ENCODE results near the gene CDKN2A.

CDKN2A gene

GRCh38 chr9:21993893-21994555, at the start of gene CDKN2A:
Gene CDKN2A (minus strand): TSS chr9:21994392.
- peak in 2 of 6 experiments; percentile 22 to 31 for DNase-seq

- DNase-seq, result no peak
Measured at GRCh38 chr9:22043928-22044327, 49.7 kb upstream of the CDKN2A start.

GRCh38 chr9:22041775-22042174, 47.6 kb upstream of the CDKN2A start:
- no peak for DNase-seq

- DNase-seq, result no peak
Measured at GRCh38 chr9:22041344-22041743, 47.2 kb upstream of the CDKN2A start.

DNA sequence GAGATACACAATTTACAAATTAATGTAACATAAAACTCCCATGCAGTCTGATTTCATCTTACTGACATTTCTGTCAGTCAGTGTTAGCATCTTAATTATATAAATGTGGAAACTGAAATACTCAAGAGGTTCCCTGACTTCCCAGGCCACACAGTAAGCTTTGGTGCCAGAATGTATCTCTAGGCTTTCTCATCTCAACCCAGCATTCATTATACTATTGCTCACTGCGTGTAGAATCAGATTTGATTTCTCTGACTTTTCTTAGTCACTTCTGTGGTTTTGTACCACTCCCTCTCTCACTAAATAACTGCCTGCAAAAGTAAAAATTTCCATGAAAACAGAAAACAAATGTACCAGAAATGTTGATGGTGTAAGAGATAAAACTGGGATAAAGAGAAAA, 46.6 kb upstream of the CDKN2A start:
- DNase-seq, result no peak

DNA sequence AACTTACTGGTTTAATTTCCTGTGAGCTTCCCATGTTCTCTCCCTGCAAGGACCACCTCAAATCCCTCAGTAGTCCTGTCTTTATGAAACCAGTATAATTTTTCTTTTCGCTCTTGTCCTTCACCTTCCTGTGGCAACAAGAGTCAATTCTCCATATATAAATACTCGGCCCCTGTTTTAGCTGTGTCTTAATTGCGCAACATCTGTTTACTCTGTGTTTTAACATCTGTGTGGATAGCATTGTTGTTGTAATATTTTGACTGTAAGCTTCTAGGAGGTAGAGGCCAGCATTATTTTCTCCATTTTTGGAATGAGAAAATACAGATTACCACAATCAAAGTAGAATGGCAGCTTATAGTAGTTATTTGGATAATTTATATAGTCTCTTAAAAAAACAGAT, 45.1 kb upstream of the CDKN2A start:
- DNase-seq, result no peak

GRCh38 chr9:22037954-22038690, 43.9 kb upstream of the CDKN2A start:
- peak in 3 of 6 experiments; percentile 2 to 33 (median 4) for DNase-seq

- DNase-seq, result no peak
Measured at GRCh38 chr9:22036866-22037626, 42.9 kb upstream of the CDKN2A start.

DNA sequence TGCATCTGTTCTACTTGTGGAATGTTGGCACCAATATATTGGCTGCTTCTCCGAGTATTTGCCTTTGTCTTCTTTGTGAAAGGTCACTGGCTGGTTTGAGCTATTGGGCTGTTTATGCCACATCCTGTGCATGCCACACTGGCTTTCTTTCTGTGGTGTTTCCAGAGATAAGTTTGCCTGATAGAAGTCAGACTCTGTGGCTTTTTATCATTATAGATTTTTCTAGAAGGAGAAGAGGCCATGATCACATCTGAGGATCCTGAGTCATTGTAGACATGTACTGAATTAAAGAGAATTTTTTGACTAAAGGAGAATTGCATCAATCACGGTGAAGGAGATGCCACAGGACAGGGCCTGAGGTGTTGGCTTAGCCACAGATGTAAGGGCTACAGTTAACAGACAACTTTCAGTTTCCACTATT, 41.4 kb upstream of the CDKN2A start:
- no peak for DNase-seq

GRCh38 chr9:22033012-22033630, 38.9 kb upstream of the CDKN2A start:
- DNase-seq, result no peak

- no peak for DNase-seq
Measured at GRCh38 chr9:22031655-22032411, 37.6 kb upstream of the CDKN2A start.

DNA sequence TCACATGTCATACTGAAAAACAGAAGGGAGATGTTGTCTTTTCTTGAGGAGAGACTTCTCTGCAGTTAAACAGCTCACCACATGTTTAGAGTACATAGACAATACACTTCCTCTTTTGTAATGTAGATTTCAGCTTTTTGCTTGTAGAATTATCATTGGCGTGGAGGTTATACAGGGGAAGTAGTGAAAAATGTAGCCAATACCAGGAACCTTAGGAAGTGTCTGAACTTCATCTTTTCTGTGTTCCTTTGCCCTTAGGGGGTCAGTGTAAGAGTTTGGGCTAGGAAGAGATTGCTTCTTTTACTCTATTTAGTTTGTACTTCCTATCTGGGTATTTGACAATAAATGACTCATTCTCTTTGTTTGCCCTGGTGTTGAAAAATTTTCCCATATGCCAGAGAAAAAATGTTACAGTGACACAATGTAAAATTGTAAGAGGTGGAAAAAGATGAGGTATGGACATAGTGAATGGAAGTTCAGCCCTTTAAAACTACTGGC, 36.0 kb upstream of the CDKN2A start:
- no peak for DNase-seq

DNA sequence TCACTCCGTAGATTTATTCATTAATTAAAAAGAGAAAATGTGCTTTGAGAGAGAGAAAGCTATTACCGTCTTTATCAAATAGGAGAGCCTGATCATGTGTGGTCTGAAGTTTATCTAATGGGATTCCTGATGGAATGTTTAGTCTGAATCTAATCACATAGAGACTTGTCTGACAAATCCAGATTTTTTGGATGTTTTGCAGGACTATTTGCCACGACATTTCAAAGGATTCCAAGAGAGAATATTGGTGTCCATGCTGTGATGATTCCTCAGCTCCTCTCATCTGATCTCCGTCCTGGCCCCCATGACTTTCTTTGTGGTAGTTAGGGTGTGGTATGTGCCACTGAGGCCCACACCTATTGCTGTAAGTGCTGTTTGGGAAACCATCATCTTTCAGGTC, 35.0 kb upstream of the CDKN2A start:
- DNase-seq, result no peak

DNA sequence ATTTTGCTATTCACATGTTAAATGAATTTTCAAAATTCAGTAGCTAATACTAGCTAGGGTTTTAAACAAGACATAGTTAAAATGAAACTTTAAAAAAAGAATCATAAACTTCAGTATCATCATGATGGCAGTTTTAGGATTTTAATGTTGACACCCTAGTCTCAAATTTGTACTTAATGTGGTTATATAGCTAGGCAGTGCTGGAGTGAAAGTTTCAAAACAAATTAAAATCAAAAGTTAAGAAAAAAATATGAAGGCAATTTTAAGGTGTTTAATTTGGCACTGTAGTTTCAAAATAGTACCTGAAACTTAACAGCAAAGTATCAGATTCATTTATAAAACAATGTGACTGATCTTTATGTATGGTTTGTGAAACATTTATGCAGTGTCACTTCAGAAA, 34.2 kb upstream of the CDKN2A start:
- no peak for DNase-seq

DNA sequence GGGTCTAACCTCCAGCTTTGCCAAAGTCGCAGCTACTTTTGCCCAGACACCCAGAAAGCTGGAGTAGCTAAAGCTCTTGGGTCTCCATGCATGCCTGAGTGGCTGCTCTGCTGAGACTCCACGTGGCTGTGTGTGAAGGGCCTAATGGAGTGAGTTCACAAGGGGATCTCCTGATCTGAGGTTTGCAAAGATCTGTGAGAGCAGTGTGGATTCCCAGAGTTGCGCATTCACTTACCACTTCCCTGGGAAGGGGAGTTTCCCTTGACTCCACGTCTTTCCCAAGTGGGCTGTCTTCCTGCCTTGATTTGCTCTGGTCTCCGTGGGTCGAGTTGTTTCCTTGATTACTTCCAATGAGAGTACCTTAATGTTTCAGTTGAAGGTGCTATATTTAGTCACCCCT, 32.5 kb upstream of the CDKN2A start:
- no peak for DNase-seq

- no peak for DNase-seq
Measured at GRCh38 chr9:22022396-22022795, 28.2 kb upstream of the CDKN2A start.

- no peak for DNase-seq
Measured at GRCh38 chr9:22010866-22011625, 16.9 kb upstream of the CDKN2A start.

DNA sequence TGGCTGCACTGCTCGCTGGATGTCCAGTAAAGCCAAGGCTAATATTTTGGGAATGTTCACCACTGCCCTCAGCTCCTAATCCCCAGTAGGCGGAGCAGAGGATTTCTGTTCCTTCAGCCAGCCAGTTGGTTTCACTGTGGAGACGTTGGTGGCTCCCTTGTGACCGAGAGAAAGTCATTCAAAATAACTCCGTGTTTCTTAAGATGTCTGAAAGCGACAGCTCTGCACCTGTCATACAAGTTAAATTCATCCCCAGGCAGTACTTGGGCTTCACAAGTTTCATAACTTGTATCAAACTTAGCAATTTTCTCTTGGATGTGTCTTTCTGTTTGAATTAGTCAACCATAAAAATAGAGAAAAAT, 15.3 kb upstream of the CDKN2A start:
- DNase-seq, result no peak

DNA sequence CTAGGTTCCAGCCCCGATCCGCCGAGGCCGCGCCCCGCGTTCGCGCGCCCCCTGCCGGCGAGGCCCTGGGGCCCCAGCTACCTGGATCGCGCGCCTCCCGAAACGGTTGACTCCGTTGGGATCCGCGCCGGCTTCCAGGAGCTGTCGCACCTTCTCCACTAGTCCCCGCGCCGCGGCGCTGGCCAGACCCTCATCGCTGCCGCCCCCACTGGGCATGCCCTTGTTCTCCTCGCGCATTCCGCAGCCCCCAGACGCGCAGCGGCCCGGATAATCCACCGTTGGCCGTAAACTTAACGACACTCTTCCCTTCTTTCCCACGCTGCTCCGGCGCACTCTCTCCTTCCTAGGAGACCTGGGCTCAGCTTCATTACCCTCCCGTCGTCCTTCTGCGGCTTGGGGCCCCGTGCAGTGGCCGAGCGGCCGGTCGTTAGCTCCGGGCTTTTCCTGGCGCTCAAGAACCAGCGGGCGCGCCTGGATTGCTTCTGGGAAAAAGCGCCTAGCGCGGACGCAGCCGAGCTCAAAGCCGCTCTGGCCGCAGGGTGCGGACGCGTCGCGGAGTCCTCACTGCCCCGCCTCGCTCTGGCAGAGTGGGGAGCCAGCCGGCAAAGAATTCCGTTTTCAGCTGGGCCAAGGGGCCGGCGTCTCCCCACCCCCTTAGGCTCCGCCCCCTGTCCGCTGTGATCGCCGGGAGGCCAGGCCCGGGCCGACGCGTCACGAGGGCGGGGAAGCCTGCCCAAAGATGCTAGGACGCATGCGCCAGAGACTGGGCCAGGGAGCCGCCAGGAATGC, 14.7 kb upstream of the CDKN2A start, which contains the start of gene CDKN2B:
Gene CDKN2B (minus strand): TSS at position 589 of the 789 bp plus-strand sequence. CDS start 352 bp downstream, at position 237.
- DNase-seq, result peak in 3 of 6 experiments; percentile 18 to 51 (median 40)

DNA sequence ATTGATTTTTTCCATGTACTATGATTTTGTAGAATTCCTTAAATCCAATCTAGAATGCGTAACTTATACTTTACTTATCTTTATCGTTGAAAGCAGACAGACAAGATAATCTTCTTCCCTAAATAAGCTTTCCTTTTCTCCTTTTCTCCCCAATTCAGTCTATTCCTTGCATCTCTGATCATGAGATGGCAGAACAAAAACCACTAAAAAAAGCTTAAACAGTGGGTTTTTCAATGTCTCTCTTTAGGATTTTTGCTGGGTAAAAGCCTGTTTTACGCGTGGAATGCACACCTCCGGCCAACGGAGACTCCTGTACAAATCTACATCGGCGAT, 14.2 kb upstream of the CDKN2A start:
- DNase-seq, result no peak

Data from stimulated activated naive CD4-positive, alpha-beta T cell (primary cell).